ENCODE measurements around the gene SORCS2. TPM values are rescaled to one million over a fixed set of nuclear protein-coding genes. Genes with fewer than 3 reads are reported as not detected.

Gene SORCS2
- total and polyA plus RNA-seq, 2 of the 8 experiments (the other 6 are each of a cell fraction or from before 2014, with no cell fraction given), result 0.36 to 1.8 TPM

- no peak overlapping the region for H2BK20ac ChIP-seq (ENCODE audit: low read length)
- no peaks in the 10 kb centered on the region for H3K79me2 ChIP-seq (ENCODE audit: control insufficient read depth in 1 of 2, insufficient read depth in 2 of 2, low read length in 2 of 2)
- no peak overlapping the region for H3K14ac ChIP-seq (ENCODE audit: insufficient read length)
- no peak overlapping the region for H2AK5ac ChIP-seq (ENCODE audit: low read depth, low read length)
- CTCF ChIA-PET (ENCODE audit: partially characterized antibody), result interaction anchor here (1.2 to 1.7 kb wide), 2 partner anchors 9 to 31 kb away, joined by 3 to 10 read pairs; no protein-coding TSS in a partner anchor
- H2BK12ac ChIP-seq (ENCODE audit: low read depth, low read length), result no peak overlapping the region
- H3K36me3 ChIP-seq (ENCODE audit: control insufficient read depth in 2 of 4, insufficient read depth in 4 of 4, low read length in 3 of 4), result no peaks in the 10 kb centered on the region
- no peaks in the 10 kb centered on the region for H3K27me3 ChIP-seq (replicated peaks in 1 of 4; ENCODE audit: control insufficient read depth in 3 of 4, extremely low read depth in 1 of 4, insufficient read depth in 3 of 4, low read length in 3 of 4)
- POLR2A ChIA-PET (ENCODE audit: partially characterized antibody), result no interaction called here
- no peak overlapping the region for H3K56ac ChIP-seq (replicated peaks; ENCODE audit: insufficient read length, low read depth, low read length)
- H2BK5ac ChIP-seq (ENCODE audit: low read depth, low read length), result no peak overlapping the region
- no peak overlapping the region for H2AFZ ChIP-seq (ENCODE audit: low read length)
- H3K4me3 ChIP-seq (ENCODE audit: extremely low read depth in 1 of 4, insufficient read depth in 2 of 4, low read depth in 3 of 4, low read length in 4 of 4), result no peak overlapping the region
- H3K23me2 ChIP-seq (ENCODE audit: low read depth, low read length), result no peaks in the 10 kb centered on the region
- H3K4ac ChIP-seq (replicated peaks; ENCODE audit: insufficient read length, low read depth, low read length), result no peak overlapping the region
- no peak overlapping the region for H2BK120ac ChIP-seq (replicated peaks; ENCODE audit: low read depth, low read length)
- DNase-seq (ENCODE audit: low read depth in 1 of 2, low spot score in 2 of 2) (no peak), FAIRE-seq (no peak)
- H4K20me1 ChIP-seq (replicated peaks in 1 of 2; ENCODE audit: control insufficient read depth in 1 of 2, insufficient read depth in 2 of 2, low read length in 2 of 2), result no peaks in the 10 kb centered on the region
- H3K9me3 ChIP-seq (ENCODE audit: insufficient read depth in 2 of 2, low read depth in 1 of 2, low read length in 1 of 2), result no peaks in the 10 kb centered on the region
- H3K4me1 ChIP-seq (replicated peaks in 1 of 4; ENCODE audit: control insufficient read depth in 3 of 4, insufficient read depth in 4 of 4, low read length in 3 of 4), result no peaks in the 10 kb centered on the region; a peak in 1 of 7 replicates
- WGBS, 2 experiments (ENCODE audit: extremely low coverage in 1 of 2, insufficient coverage in 1 of 2, insufficient read length in 1 of 2, insufficient replicate concordance in 2 of 2, low coverage in 1 of 2, low lambda C conversion rate in 2 of 2, missing lambda C conversion rate in 1 of 2), result 97% methylated on average over 10 of the region's 11 CpGs; no CpG with 5 or more reads in 1 of the 2 experiments
- H2BK15ac ChIP-seq (ENCODE audit: low read length), result no peak overlapping the region
- H3K18ac ChIP-seq (ENCODE audit: extremely low read depth, low read length), result no peak overlapping the region
- no peak overlapping the region for H3K27ac ChIP-seq (ENCODE audit: low read depth, low read length)
- no peak overlapping the region for H3K4me2 ChIP-seq (ENCODE audit: insufficient read depth in 1 of 2, low read depth in 2 of 2, low read length in 2 of 2)
- no peak overlapping the region for H3K23ac ChIP-seq (ENCODE audit: insufficient read length)
- no peak overlapping the region; the same call in 1 of the 2 replicates for H4K8ac ChIP-seq (ENCODE audit: extremely low read depth, insufficient read depth, low read length)
- no peaks in the 10 kb centered on the region for H3K79me1 ChIP-seq (ENCODE audit: low read depth, low read length)
- H4K5ac ChIP-seq (ENCODE audit: insufficient read length, low read depth, low read length), result no peak overlapping the region
- H3K9ac ChIP-seq (replicated peaks in 1 of 4; ENCODE audit: extremely low read depth in 1 of 4, low read depth in 3 of 4, low read length in 3 of 4), result no peak overlapping the region
- TF ChIP-seq SIRT6 (IDR thresholded peaks at IDR 0.05; ENCODE audit: low read length) (no peak), CBX8 (IDR thresholded peaks at IDR 0.05; ENCODE audit: borderline replicate concordance, low read depth, low read length) (no peak), SP1 (IDR thresholded peaks at IDR 0.05; ENCODE audit: low read depth, low read length) (no peak), JUN (IDR thresholded peaks at IDR 0.05; ENCODE audit: low read depth, low read length) (no peak), FOSL1 (IDR thresholded peaks at IDR 0.05; ENCODE audit: insufficient read depth, low read depth, low read length) (no peak), KDM1A (IDR thresholded peaks at IDR 0.05; ENCODE audit: borderline replicate concordance, low read length) (no peak), TCF12 (IDR thresholded peaks at IDR 0.05; ENCODE audit: low read depth, low read length) (no peak), TBP (IDR thresholded peaks at IDR 0.05; ENCODE audit: low read depth, low read length) (no peak)
- TF ChIP-seq, protein P1, sequence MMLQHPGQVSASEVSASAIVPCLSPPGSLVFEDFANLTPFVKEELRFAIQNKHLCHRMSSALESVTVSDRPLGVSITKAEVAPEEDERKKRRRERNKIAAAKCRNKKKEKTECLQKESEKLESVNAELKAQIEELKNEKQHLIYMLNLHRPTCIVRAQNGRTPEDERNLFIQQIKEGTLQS (IDR thresholded peaks at IDR 0.05; ENCODE audit: insufficient read depth, low read depth, low read length), result no peak
- no peak overlapping the region for H4K91ac ChIP-seq (replicated peaks; ENCODE audit: insufficient read length, low read length)
Measured at GRCh38 chr4:7160439-7160838, 31.9 kb upstream of the SORCS2 start.
